Endothelial cell of umbilical vein (primary cell): ENCODE results near the gene NR2C1. TPM values are rescaled to one million over a fixed set of nuclear protein-coding genes. Genes with fewer than 3 reads are reported as not detected.

Experiments used
- BruUV-seq: library from RNA; stranded (reverse); fragments of 400-500 nt; replicated peaks from 2 replicates; lab custom pipeline; 2021; lab: Mats Ljungman, UMichigan
- CTCF ChIA-PET: fragments of 300-600, 350-600 bp; sonication (Branson Sonifier 250); formaldehyde crosslinking; loops from one replicate; lab custom pipeline; 2021; ENCODE audit warnings: antibody characterized with exemption, inconsistent platforms; lab: Charles Lee
- POLR2A ChIA-PET: fragments of 300-600, 350-600 bp; sonication (Branson Sonifier 250); formaldehyde crosslinking; loops from one replicate; lab custom pipeline; 2021; ENCODE audit warnings: antibody characterized with exemption, inconsistent platforms; lab: Charles Lee
- DNase-seq: peaks from one replicate; pipeline ENCODE4 v3.0.0-alpha.2; 2011; ENCODE audit warnings: low read depth, low spot score
- FAIRE-seq: peaks from 2 replicates; lab custom pipeline; 2011; peaks lifted over from hg19 to GRCh38; lab: Jason Lieb, UNC
- H2AFZ ChIP-seq: 2 replicates; pipeline ENCODE4 v1.6.0; 2012; ENCODE audit warnings: low read depth, low read length, control low read depth, inconsistent platforms
- H3K27ac ChIP-seq: 2 replicates; pipeline ENCODE4 v1.5.1; 2011; ENCODE audit warnings: low read depth, mild to moderate bottlenecking, control low read depth, low read length, moderate library complexity; ENCODE audit not compliant: insufficient read depth
- H3K27me3 ChIP-seq, 2 experiments: 2 replicates each; pipeline versions ENCODE4 v1.6.0 to v1.6.1; 2011; ENCODE audit warnings: low read length in 2 of 2, mixed read lengths in 1 of 2; ENCODE audit not compliant: control insufficient read depth in 2 of 2, insufficient read depth in 2 of 2
- H3K36me3 ChIP-seq, 2 experiments: 2 replicates in 1 of 2; 3 replicates in 1 of 2; pipeline ENCODE4 v1.5.1; 2011; ENCODE audit warnings: low read length in 2 of 2, mild to moderate bottlenecking in 1 of 2, moderate library complexity in 1 of 2; ENCODE audit not compliant: control insufficient read depth in 2 of 2, insufficient read depth in 2 of 2; ENCODE audit errors: extremely low read depth in 1 of 2
- H3K4me1 ChIP-seq: 3 replicates; pipeline ENCODE4 v1.5.1; 2011; ENCODE audit warnings: mild to moderate bottlenecking, low read length; ENCODE audit not compliant: control insufficient read depth, insufficient read depth; ENCODE audit errors: extremely low read depth
- H3K4me2 ChIP-seq: 2 replicates; pipeline ENCODE4 v1.6.1; 2011; ENCODE audit warnings: low read length, control low read depth, mixed read lengths; ENCODE audit not compliant: insufficient read depth
- H3K4me3 ChIP-seq, 3 experiments: fragments of 200-600 bp in 1 of 3; sonication (generic), shearing (Covaris generic) in 1 of 3; replicated peaks in 1 of 3; 2 replicates each; pipeline ENCODE4 v1.5.1; 2011 to 2016; ENCODE audit warnings: control low read depth in 3 of 3, low read length in 3 of 3, mild to moderate bottlenecking in 2 of 3, inconsistent platforms in 1 of 3, low read depth in 1 of 3, moderate library complexity in 1 of 3; ENCODE audit not compliant: insufficient read depth in 1 of 3
- H3K79me2 ChIP-seq: 2 replicates; pipeline ENCODE4 v1.6.0; 2012; ENCODE audit warnings: low read length, inconsistent platforms; ENCODE audit not compliant: control insufficient read depth, insufficient read depth
- H3K9ac ChIP-seq: replicated peaks from 2 replicates; pipeline ENCODE3; 2011; ENCODE audit warnings: low read length, control low read depth; ENCODE audit not compliant: insufficient read depth; ENCODE audit errors: extremely low read depth
- H3K9me1 ChIP-seq: replicated peaks from 3 replicates; pipeline ENCODE4 v1.6.0; 2011; ENCODE audit warnings: mild to moderate bottlenecking, low read length; ENCODE audit not compliant: control insufficient read depth, insufficient read depth; ENCODE audit errors: extremely low read depth
- H3K9me3 ChIP-seq: replicated peaks from 2 replicates; pipeline ENCODE4 v1.5.1; 2012; ENCODE audit warnings: low read length, inconsistent platforms; ENCODE audit not compliant: control insufficient read depth, insufficient read depth
- H4K20me1 ChIP-seq: replicated peaks from 2 replicates; pipeline ENCODE3; 2011; ENCODE audit warnings: mild to moderate bottlenecking, low read length; ENCODE audit not compliant: control insufficient read depth, insufficient read depth; ENCODE audit errors: extremely low read depth
- EZH2 ChIP-seq: IDR thresholded peaks from 2 replicates; pipeline ENCODE4 v1.6.1; 2012; ENCODE audit warnings: borderline replicate concordance, low read depth, mild to moderate bottlenecking, moderate library complexity, low read length, inconsistent platforms; ENCODE audit not compliant: severe bottlenecking
- FOS ChIP-seq: IDR thresholded peaks from 2 replicates; pipeline ENCODE4 v1.6.1; 2011; ENCODE audit warnings: mild to moderate bottlenecking, low read length, moderate library complexity, borderline replicate concordance; ENCODE audit not compliant: insufficient read depth
- GATA2 ChIP-seq: IDR thresholded peaks from 2 replicates; pipeline ENCODE4 v1.7.0; 2011; ENCODE audit warnings: low read depth, mild to moderate bottlenecking, moderate library complexity, mixed read lengths, low read length; ENCODE audit not compliant: insufficient read length, insufficient read depth
- JUN ChIP-seq: IDR thresholded peaks from 2 replicates; pipeline ENCODE4 v1.6.1; 2011; ENCODE audit warnings: borderline replicate concordance, low read depth; ENCODE audit not compliant: insufficient read length, insufficient read depth
- MYC ChIP-seq: IDR thresholded peaks from one replicate; pipeline ENCODE4 v1.6.1; 2011; ENCODE audit warnings: mild to moderate bottlenecking, low read depth, low read length
- POLR2A ChIP-seq: IDR thresholded peaks from 2 replicates; pipeline ENCODE4 v1.6.1; 2012; ENCODE audit warnings: low read depth, mild to moderate bottlenecking, control low read depth, low read length
- POLR2AphosphoS5 ChIP-seq: IDR thresholded peaks from 2 replicates; pipeline ENCODE4 v1.6.1; 2012; ENCODE audit warnings: low read depth, mild to moderate bottlenecking, control low read depth, low read length, moderate library complexity; ENCODE audit not compliant: insufficient read depth
- dilution Hi-C: fragments of 300-500 bp; cut with MboI; formaldehyde crosslinking; loops from one replicate; pipeline ENCODE4 v1.15.0; 2019; ENCODE audit warnings: low sequenced_read_pairs; ENCODE audit not compliant: extremely low pct_ligation_motif_present
- intact Hi-C: fragments of 100-400 bp; cut with micrococcal nuclease; formaldehyde crosslinking; loops from one replicate; pipeline ENCODE4 v1.10.0; 2022
- polyA plus RNA-seq, 4 experiments: library from polyadenylated mRNA; depleted of rRNA in 3 of 4; stranded (reverse) in 3 of 4; unstranded in 1 of 4; fragments of >200 nt; gene quantifications; 2 replicates each; pipeline versions ENCODE4 v1.2.1 to v1.2.3, GENCODE V29; 2011 to 2012; ENCODE audit warnings: missing spikeins in 1 of 4
- total RNA-seq: library from RNA; stranded (reverse); gene quantifications from 2 replicates; pipeline ENCODE4 v1.2.3, GENCODE V29; 2021
- TF ChIP-seq, protein P1 (sequence below): IDR thresholded peaks from 2 replicates; pipeline ENCODE4 v1.6.1; 2011; ENCODE audit not compliant: insufficient read depth, insufficient read length
- TF ChIP-seq, protein P2 (sequence below), 2 donors: IDR thresholded peaks; 1 replicate in 1 of 2; 2 replicates in 1 of 2; pipeline ENCODE4 v1.5.1; 2011; ENCODE audit warnings: low read length in 2 of 2, mild to moderate bottlenecking in 2 of 2, moderate library complexity in 2 of 2, control low read depth in 1 of 2, inconsistent platforms in 1 of 2, low read depth in 1 of 2; ENCODE audit not compliant: insufficient read depth in 1 of 2; ENCODE audit errors: extremely low read depth in 1 of 2

The NR2C1 gene
- total and polyA plus RNA-seq, 2 donors (not counting 3 experiments of a cell fraction or from before 2014, with no cell fraction given) = 21.0 to 37.7 TPM

DNA sequence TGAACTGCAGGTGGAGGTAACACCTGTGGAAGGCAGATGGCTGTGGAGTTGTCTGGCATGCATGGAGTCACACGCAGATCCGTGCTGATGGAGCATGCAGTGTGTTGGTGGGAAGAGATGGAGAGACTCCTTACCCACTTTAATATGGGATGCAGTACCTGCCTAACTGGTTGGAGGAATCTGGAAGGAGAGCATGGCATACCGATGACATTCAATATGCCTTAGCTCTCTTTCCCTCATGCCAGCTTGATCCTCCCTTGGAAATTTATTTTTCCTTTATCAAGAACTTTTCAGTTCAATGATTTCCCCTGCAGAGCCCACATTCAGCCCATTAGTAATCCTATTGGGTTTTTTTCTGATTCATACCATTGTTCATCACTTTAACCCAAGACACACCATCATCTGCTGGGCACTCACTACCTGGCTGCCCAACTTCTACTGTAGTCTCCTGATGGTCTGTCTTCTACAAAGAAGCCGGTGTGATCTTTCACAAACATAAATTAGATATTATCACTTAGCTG lies 25.9 kb upstream of the NR2C1 start:
- H3K9me1 ChIP-seq = no peaks in the 10 kb centered on the region
- TF ChIP-seq, protein P1, sequence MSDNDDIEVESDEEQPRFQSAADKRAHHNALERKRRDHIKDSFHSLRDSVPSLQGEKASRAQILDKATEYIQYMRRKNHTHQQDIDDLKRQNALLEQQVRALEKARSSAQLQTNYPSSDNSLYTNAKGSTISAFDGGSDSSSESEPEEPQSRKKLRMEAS = no peak
- TF ChIP-seq POLR2A (no peak), EZH2 (no peak), GATA2 (no peak), JUN (no peak), POLR2AphosphoS5 (no peak), MYC (no peak), FOS (no peak)
- TF ChIP-seq, protein P2, sequence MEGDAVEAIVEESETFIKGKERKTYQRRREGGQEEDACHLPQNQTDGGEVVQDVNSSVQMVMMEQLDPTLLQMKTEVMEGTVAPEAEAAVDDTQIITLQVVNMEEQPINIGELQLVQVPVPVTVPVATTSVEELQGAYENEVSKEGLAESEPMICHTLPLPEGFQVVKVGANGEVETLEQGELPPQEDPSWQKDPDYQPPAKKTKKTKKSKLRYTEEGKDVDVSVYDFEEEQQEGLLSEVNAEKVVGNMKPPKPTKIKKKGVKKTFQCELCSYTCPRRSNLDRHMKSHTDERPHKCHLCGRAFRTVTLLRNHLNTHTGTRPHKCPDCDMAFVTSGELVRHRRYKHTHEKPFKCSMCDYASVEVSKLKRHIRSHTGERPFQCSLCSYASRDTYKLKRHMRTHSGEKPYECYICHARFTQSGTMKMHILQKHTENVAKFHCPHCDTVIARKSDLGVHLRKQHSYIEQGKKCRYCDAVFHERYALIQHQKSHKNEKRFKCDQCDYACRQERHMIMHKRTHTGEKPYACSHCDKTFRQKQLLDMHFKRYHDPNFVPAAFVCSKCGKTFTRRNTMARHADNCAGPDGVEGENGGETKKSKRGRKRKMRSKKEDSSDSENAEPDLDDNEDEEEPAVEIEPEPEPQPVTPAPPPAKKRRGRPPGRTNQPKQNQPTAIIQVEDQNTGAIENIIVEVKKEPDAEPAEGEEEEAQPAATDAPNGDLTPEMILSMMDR (IDR thresholded peaks at IDR 0.05; ENCODE audit: extremely low read depth in 1 of 2, insufficient read depth in 1 of 2, low read depth in 1 of 2, low read length in 2 of 2) = no peak
- intact Hi-C loops (no loop called here), dilution Hi-C loops (no loop called here)
- no peak overlapping the region for H3K9ac ChIP-seq
- peaks cover 15% of the 10 kb centered on the region for H3K4me1 ChIP-seq
- H3K36me3 ChIP-seq = peaks cover 6% of the 10 kb centered on the region in 2 experiments
- no peak overlapping the region for H3K27ac ChIP-seq
- no peaks in the 10 kb centered on the region for H3K27me3 ChIP-seq
- CTCF ChIA-PET = interaction anchor here (1.6 to 1.7 kb wide), 2 partner anchors 118 to 236 kb away, joined by 3 to 5 read pairs; partner anchors contain the start of gene VEZT
- no peak overlapping the region for H2AFZ ChIP-seq
- H3K4me2 ChIP-seq = no peak overlapping the region
- BruUV-seq = no TSS peak
- DNase-seq (no peak), FAIRE-seq (no peak)
- H3K4me3 ChIP-seq = no peak overlapping the region
- H3K9me3 ChIP-seq = no peaks in the 10 kb centered on the region
- H3K79me2 ChIP-seq = no peaks in the 10 kb centered on the region
- POLR2A ChIA-PET = no interaction called here
- H4K20me1 ChIP-seq = no peaks in the 10 kb centered on the region
